ENCODE data around the gene PVALEF.
A peak's percentile ranks its signal among the peaks of the same experiment; 100 is the strongest.

Gene PVALEF

GRCh38 chr17:81165246-81166032 is at the start of gene PVALEF:
Gene PVALEF, plus strand, starts transcription at chr17:81165507. Its CDS starts 15,720 bp downstream, at chr17:81181227.
- Histone ChIP-seq H3K9ac (ENCODE audit: low read length) (no peak within 1 kb of the TSS), H3K27me3 (ENCODE audit: control insufficient read depth in 1 of 2, insufficient read depth in 2 of 2, low read length in 2 of 2) (peaks cover 0 to 25% of the 10 kb centered on the region in 2 donors), H3K36me3 (ENCODE audit: insufficient read depth, low read length) (no peaks in the 10 kb centered on the region), H3K9me3 (ENCODE audit: low read length) (no peaks in the 10 kb centered on the region), H3K27ac (ENCODE audit: low read depth, low read length) (no peak within 1 kb of the TSS), H3K4me3 (ENCODE audit: low read depth in 1 of 2, low read length in 2 of 2) (no peak within 1 kb of the TSS), H3K4me1 (ENCODE audit: insufficient read depth, low read length) (no peaks in the 10 kb centered on the region)

- Histone ChIP-seq H3K4me1 (ENCODE audit: insufficient read depth, low read length) (peaks cover 8% of the 10 kb centered on the region), H3K27ac (ENCODE audit: low read depth, low read length) (no peak overlapping the region)
Observed at GRCh38 chr17:81115749-81116464, 49.4 kb upstream of the PVALEF start.

GRCh38 chr17:81116704-81117103 is 48.6 kb upstream of the PVALEF start:
- no peaks in the 10 kb centered on the region for H3K9me3 ChIP-seq (ENCODE audit: low read length)
- H3K27me3 ChIP-seq (ENCODE audit: control insufficient read depth in 1 of 2, insufficient read depth in 2 of 2, low read length in 2 of 2) = peaks cover 0 to 20% of the 10 kb centered on the region in 2 donors
- no peak overlapping the region for H3K4me3 ChIP-seq (ENCODE audit: low read depth in 1 of 2, low read length in 2 of 2)
- peaks cover 8% of the 10 kb centered on the region for H3K4me1 ChIP-seq (ENCODE audit: insufficient read depth, low read length)
- no peak overlapping the region for H3K27ac ChIP-seq (ENCODE audit: low read depth, low read length)
- peaks cover 1% of the 10 kb centered on the region for H3K36me3 ChIP-seq (ENCODE audit: insufficient read depth, low read length)
- no peak overlapping the region for H3K9ac ChIP-seq (ENCODE audit: low read length)

More at GRCh38 chr17:81115749-81116464, 49.4 kb upstream of the PVALEF start:
- Histone ChIP-seq H3K27me3 (ENCODE audit: control insufficient read depth in 1 of 2, insufficient read depth in 2 of 2, low read length in 2 of 2) (peaks cover 0 to 20% of the 10 kb centered on the region in 2 donors), H3K9me3 (ENCODE audit: low read length) (no peaks in the 10 kb centered on the region), H3K36me3 (ENCODE audit: insufficient read depth, low read length) (peaks cover 8% of the 10 kb centered on the region), H3K4me3 (ENCODE audit: low read depth in 1 of 2, low read length in 2 of 2) (no peak overlapping the region), H3K9ac (ENCODE audit: low read length) (no peak overlapping the region)

GRCh38 chr17:81117672-81118198 is 47.6 kb upstream of the PVALEF start:
- Histone ChIP-seq H3K9me3 (ENCODE audit: low read length) (no peaks in the 10 kb centered on the region), H3K9ac (ENCODE audit: low read length) (no peak overlapping the region), H3K4me1 (ENCODE audit: insufficient read depth, low read length) (peaks cover 8% of the 10 kb centered on the region), H3K27me3 (ENCODE audit: control insufficient read depth in 1 of 2, insufficient read depth in 2 of 2, low read length in 2 of 2) (peaks cover 0 to 20% of the 10 kb centered on the region in 2 donors), H3K27ac (ENCODE audit: low read depth, low read length) (no peak overlapping the region), H3K4me3 (ENCODE audit: low read depth in 1 of 2, low read length in 2 of 2) (no peak overlapping the region), H3K36me3 (ENCODE audit: insufficient read depth, low read length) (no peaks in the 10 kb centered on the region)

- H3K4me3 ChIP-seq (ENCODE audit: low read depth in 1 of 2, low read length in 2 of 2) = peak overlapping the region in 1 of 2 donors; percentile 7
- peaks cover 0 to 20% of the 10 kb centered on the region in 2 donors for H3K27me3 ChIP-seq (ENCODE audit: control insufficient read depth in 1 of 2, insufficient read depth in 2 of 2, low read length in 2 of 2)
- H3K4me1 ChIP-seq (ENCODE audit: insufficient read depth, low read length) = peaks cover 8% of the 10 kb centered on the region
- H3K27ac ChIP-seq (ENCODE audit: low read depth, low read length) = no peak overlapping the region
- no peaks in the 10 kb centered on the region for H3K9me3 ChIP-seq (ENCODE audit: low read length)
- no peak overlapping the region for H3K9ac ChIP-seq (ENCODE audit: low read length)
- H3K36me3 ChIP-seq (ENCODE audit: insufficient read depth, low read length) = no peaks in the 10 kb centered on the region
Observed at GRCh38 chr17:81118308-81119221, 46.7 kb upstream of the PVALEF start.

- peak overlapping the region in 1 of 2 donors; percentile 14 for H3K4me3 ChIP-seq (ENCODE audit: low read depth in 1 of 2, low read length in 2 of 2)
- peaks cover 0 to 20% of the 10 kb centered on the region in 2 donors for H3K27me3 ChIP-seq (ENCODE audit: control insufficient read depth in 1 of 2, insufficient read depth in 2 of 2, low read length in 2 of 2)
- peak overlapping the region; percentile 4 for H3K27ac ChIP-seq (ENCODE audit: low read depth, low read length)
- no peaks in the 10 kb centered on the region for H3K9me3 ChIP-seq (ENCODE audit: low read length)
- H3K9ac ChIP-seq (ENCODE audit: low read length) = no peak overlapping the region
- no peaks in the 10 kb centered on the region for H3K36me3 ChIP-seq (ENCODE audit: insufficient read depth, low read length)
- peaks cover 8% of the 10 kb centered on the region for H3K4me1 ChIP-seq (ENCODE audit: insufficient read depth, low read length)
Observed at GRCh38 chr17:81119223-81120148, 45.8 kb upstream of the PVALEF start.

GRCh38 chr17:81120149-81120484 is 45.2 kb upstream of the PVALEF start:
- Histone ChIP-seq H3K27ac (ENCODE audit: low read depth, low read length) (peak overlapping the region; percentile 4), H3K4me3 (ENCODE audit: low read depth in 1 of 2, low read length in 2 of 2) (peak overlapping the region in 1 of 2 donors; percentile 14), H3K36me3 (ENCODE audit: insufficient read depth, low read length) (no peaks in the 10 kb centered on the region)

GRCh38 chr17:81120695-81121621 is 44.3 kb upstream of the PVALEF start:
- Histone ChIP-seq H3K4me3 (ENCODE audit: low read depth in 1 of 2, low read length in 2 of 2) (no peak overlapping the region), H3K27me3 (ENCODE audit: control insufficient read depth in 1 of 2, insufficient read depth in 2 of 2, low read length in 2 of 2) (peaks cover 0 to 20% of the 10 kb centered on the region in 2 donors), H3K4me1 (ENCODE audit: insufficient read depth, low read length) (peaks cover 8% of the 10 kb centered on the region), H3K9me3 (ENCODE audit: low read length) (no peaks in the 10 kb centered on the region), H3K36me3 (ENCODE audit: insufficient read depth, low read length) (no peaks in the 10 kb centered on the region), H3K9ac (ENCODE audit: low read length) (no peak overlapping the region), H3K27ac (ENCODE audit: low read depth, low read length) (no peak overlapping the region)

More at GRCh38 chr17:81120149-81120484, 45.2 kb upstream of the PVALEF start:
- Histone ChIP-seq H3K9ac (ENCODE audit: low read length) (no peak overlapping the region), H3K4me1 (ENCODE audit: insufficient read depth, low read length) (peaks cover 8% of the 10 kb centered on the region), H3K27me3 (ENCODE audit: control insufficient read depth in 1 of 2, insufficient read depth in 2 of 2, low read length in 2 of 2) (peaks cover 0 to 20% of the 10 kb centered on the region in 2 donors), H3K9me3 (ENCODE audit: low read length) (no peaks in the 10 kb centered on the region)

GRCh38 chr17:81121841-81122733 is 43.2 kb upstream of the PVALEF start:
- peaks cover 8% of the 10 kb centered on the region for H3K4me1 ChIP-seq (ENCODE audit: insufficient read depth, low read length)

More at GRCh38 chr17:81121841-81122733, 43.2 kb upstream of the PVALEF start:
- Histone ChIP-seq H3K27ac (ENCODE audit: low read depth, low read length) (no peak overlapping the region), H3K9me3 (ENCODE audit: low read length) (no peaks in the 10 kb centered on the region), H3K36me3 (ENCODE audit: insufficient read depth, low read length) (no peaks in the 10 kb centered on the region), H3K4me3 (ENCODE audit: low read depth in 1 of 2, low read length in 2 of 2) (no peak overlapping the region), H3K9ac (ENCODE audit: low read length) (no peak overlapping the region), H3K27me3 (ENCODE audit: control insufficient read depth in 1 of 2, insufficient read depth in 2 of 2, low read length in 2 of 2) (peaks cover 0 to 24% of the 10 kb centered on the region in 2 donors)

Measured in muscle layer of colon (tissue), 2 donors.